Limb (tissue), 2 donors: ENCODE measurements around the gene NTSR2.
"Not testable (repeated sequence)": the region's sequence is repeated elsewhere in the genome, so short reads cannot be mapped to it uniquely, and the experiment has no call there.

Source experiments
- DNase-seq, 2 donors: peaks; one replicate each; pipeline ENCODE4 v3.0.0-alpha.2; 2016; ENCODE audit errors: extremely low spot score in 2 of 2

Gene NTSR2

GRCh38 chr2:11679486-11680181 lies 9.6 kb upstream of the NTSR2 start:
- peak in 1 of 2 donors; percentile 24 for DNase-seq

DNA sequence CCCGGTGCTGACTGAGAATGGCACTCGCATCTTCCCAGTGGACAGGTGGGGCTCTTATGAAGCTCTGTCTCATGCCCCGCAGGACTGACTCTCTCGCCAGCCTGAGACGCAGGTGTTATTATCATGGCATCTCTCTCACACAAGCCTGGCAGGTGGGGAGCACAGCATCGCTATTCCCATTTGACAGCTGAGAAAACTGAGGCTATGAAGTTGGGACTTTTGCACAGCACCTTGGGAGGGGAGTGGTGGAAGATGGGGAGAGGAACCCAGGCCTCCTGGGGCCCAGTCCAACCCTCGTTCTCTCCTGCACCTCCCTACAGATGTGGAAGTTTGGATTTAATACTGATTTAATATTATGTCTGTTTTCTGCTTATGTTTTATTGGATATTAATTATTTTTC lies 9.0 kb upstream of the NTSR2 start:
- DNase-seq = no peak

- DNase-seq = no peak
Observed at GRCh38 chr2:11678306-11678960, 8.4 kb upstream of the NTSR2 start.

DNA sequence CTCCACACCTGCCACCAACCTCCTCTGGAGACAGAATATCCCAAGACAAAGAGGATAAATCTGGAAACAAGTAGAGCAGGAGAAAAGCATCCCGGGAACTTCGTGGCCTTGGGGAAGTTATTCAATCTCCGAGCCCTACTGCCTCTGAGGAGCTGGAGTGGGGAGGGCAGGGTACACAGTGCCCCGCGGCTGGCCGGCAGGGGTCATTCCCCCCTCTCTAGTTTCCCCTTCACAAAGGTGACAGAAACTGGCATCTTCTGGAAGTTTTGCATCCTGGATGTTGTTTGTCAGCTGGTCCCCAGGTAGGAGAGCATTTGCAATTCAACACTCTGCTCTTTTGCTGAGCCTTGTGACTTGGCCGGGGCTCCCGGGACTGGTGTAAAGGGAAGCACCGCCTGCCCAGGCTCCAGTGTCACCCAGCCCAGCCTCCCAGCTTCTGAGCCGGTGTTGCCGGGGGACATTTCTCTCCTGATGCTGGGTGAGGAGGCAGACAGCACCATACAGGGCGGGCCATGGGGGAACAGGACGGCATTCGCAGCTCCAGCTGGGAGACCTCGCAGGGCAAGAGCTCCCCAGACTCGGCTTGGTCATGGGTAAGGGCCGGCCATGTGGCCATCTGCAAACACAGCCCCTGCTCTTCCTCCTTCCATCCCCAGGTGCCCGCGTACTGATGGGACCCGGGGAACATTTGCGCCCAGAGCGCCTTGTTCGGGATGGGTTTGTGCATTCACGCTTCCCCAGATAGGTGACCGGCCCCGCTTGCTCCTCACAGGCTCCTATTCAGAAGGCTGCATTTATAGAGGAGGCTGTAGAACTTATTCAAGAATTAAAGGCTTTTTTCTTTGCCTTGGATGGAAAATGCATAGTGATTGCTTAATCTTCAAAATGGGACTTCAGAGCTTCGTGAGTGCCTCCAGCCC lies 7.4 kb upstream of the NTSR2 start:
- DNase-seq = no peak

- no peak for DNase-seq
Observed at GRCh38 chr2:11676640-11677039, 6.6 kb upstream of the NTSR2 start.

- no peak for DNase-seq
Observed at GRCh38 chr2:11675423-11676112, 5.6 kb upstream of the NTSR2 start.

DNA sequence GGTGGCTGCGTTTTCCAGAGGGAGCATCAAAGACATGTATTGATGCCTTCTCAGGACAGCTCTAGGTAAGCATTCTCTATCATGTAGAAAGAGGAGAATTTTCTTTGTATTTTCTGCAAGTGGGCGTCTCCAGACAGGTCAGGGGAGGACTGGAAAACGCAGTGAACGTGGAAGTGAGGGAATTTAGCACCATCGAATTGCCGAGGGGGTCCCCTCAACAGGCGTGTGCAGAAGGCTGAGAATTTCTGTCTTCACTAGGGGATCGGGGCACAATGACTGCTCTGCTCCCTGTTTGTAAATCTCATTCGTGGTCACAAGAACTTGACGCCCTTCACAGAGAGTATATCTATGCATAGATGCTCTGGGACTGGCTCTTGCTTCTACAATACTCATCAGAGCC lies 5.0 kb upstream of the NTSR2 start:
- DNase-seq = no peak

DNA sequence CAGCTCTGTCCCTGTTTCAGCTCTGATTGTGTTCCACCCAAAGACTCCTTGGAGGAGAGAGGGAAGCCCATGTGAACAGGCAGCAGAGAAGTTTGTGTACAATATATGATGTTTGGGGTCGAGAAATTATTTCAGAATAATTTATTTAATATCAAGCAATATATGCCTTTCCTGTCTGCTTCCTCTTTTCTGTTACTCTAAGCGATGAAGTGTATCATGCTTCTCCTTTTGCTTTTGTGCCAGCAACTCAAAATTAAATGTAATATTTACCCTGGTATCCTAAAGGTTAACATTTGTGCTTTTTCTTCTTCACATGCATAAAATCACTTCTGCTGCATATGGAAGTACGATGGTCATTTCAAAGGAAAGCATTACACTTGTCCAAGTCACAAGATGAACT lies 2.4 kb upstream of the NTSR2 start:
- no peak for DNase-seq

DNA sequence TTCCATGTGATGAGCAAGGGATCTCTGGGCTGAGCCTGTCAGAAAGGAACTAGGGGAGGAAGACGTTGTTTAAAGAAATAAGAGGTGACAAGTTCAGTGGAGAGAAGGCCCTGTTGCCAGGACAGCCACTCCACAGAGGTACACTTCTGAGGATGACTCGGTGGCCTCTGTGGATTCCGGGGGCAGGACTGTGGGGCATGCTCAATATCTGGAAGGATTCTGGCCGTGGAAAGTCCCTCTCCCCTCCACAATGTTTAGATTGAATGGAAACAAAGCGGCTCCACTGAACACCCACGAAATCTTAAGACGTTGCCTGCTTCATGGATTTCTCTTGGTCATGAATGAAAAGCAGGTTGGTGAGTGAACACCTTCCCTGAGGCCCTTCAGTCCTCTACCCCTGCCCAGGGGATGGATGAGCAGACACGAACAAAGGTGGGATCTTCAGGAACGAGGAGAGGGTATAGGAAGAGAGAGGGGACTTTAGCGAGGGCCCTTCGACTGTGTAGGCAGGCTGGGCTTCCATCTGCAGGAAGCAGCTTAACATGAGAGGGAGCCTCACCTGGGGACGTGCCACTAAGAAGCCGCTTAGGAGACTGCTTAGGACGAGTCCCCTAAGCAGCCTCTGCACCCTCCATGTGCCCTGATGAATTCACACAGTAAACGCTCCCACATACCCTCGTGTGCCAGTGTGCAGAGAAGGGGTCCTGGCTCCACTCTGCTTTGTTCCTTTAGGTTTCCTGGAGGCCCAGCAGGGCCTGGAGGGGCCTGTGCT lies 1.9 kb downstream of the NTSR2 start:
- no peak for DNase-seq

GRCh38 chr2:11667194-11667593 lies 2.8 kb downstream of the NTSR2 start:
- no peak for DNase-seq

GRCh38 chr2:11665510-11666362 lies 4.3 kb downstream of the NTSR2 start:
- DNase-seq = no peak

DNA sequence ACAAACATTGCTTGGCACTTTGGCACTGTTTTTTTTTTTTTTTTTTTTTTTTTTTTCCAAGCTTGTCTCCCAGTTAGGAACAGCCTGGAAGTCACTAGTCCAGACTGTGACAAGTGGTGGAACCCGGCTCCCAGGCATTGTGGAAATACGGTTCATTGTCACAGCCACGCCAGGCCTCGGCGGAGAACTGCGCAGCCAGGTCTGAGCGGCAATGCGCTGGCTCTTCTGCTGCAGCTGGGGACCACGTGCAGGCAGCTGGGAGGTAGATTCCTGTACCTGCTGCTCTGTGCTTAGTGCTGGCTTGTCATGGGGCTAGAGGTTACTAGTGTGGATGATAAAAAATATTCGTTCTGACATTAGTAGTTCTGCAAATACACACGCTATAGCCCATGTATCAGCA lies 5.0 kb downstream of the NTSR2 start:
- no peak for DNase-seq

- DNase-seq = no peak
Observed at GRCh38 chr2:11663427-11663826, 6.6 kb downstream of the NTSR2 start.

- DNase-seq = no peak
Observed at GRCh38 chr2:11662882-11663281, 7.1 kb downstream of the NTSR2 start.

- no peak for DNase-seq
Observed at GRCh38 chr2:11661891-11662435, 8.0 kb downstream of the NTSR2 start.

DNA sequence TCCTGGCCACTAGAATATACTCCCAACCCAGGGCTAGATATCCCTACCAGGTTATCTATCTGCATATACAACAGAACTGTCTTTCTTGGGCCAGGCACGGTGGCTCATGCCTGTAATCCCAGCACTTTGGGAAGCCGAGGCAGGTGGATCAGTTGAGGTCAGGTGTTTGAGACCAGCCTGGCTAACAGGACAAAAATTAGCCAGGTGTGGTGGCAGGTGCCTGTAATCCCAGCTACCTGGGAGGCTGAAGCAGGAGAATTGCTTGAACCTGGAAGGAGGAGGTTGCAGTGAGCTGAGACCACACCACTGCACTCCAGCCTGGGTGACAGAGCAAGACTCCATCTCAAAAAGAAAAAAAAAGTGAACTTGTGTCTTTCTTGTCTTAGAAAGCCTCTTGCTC lies 9.6 kb downstream of the NTSR2 start:
- DNase-seq = not testable (repeated sequence)

DNA sequence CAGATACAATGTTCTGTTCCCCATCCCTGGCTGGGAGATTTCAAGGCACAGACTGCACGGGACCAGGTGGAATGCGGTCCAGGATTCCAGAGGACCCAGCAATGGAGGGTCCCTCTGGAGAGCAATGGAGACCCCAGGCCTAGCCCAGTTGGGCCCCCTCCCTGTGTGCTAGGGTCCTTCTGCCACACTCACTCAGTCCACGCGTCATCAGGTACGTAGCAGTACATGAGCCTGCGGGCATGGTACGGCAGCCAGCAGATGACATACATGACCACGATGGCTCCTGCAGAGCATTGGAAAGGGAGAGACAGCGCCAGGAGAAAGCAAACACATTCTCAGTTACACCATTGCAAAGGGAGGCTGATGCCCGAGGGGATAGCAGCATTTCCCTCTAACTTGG lies 10.1 kb downstream of the NTSR2 start:
- no peak for DNase-seq

DNA sequence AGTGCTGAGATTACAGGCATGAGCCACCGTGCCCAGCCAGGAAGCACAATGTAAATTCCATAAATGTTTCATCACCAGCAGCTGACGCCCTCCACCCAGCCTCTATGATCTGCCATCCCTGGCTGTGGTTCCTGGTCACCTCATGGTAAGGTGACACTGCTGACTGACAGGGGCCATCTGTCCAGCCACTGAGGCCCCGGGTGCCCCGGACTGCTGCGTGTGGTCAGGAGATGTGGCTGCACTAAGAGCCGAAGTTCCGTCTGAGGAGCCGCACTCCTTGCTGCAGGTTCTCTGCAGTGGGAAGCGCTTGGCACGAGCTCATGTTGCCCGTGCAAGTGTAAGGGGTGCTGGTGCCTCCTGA lies 10.9 kb downstream of the NTSR2 start:
- no peak for DNase-seq

DNA sequence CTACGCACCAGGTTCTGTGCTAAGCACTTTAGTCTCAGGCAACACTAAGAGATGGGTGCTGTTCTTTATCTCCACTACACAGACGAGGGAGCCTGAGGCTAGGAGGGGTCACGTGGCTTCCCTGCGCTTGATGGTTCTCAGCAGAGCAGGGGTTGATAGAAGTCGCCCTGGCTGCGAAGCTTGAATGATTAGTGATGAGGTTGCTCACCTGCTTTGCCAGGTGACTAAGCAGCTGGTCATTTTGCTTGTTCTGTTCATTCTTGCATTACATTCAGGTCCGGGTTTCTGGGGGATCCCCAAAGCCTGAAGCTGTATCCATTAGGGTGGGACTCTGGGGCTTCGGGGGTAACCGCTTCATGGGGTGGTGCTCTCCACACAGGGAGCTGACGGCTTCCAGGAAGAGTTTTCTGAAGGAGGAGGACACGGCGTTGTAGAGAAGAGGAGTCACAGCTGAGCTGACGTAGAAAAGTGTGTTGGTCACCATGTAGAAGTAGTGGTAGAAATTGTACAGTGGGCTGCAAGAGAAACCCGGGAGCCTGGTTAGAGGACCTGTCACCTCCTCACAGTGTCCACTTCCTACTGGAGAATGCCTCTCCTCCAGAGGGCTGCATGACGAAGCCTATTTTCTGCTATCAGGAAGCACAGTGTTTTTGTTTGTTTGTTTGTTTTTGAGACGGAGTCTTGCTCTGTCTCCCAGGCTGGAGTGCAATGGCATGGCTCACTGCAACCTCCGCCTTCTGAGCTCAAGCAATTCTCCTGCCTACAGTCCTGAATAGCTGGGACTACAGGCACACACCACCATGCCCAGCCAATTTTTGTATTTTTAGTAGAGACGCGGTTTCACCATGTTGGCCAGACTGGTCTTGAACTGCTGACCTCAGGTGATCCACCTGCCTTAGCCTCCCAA lies 11.5 kb downstream of the NTSR2 start:
- DNase-seq = no peak
